Measurements from ENCODE around the gene ADGRD2. TPM values are rescaled to one million over a fixed set of nuclear protein-coding genes. Genes with fewer than 3 reads are reported as not detected.

The ADGRD2 gene
- total and polyA plus RNA-seq, 2 of the 13 experiments (the other 11 are each of a cell fraction or from before 2014, with no cell fraction given): not detected

- ATAC-seq: no peak
- CTCF ChIA-PET (ENCODE audit: low intra/inter-chr PET ratio, low total read pairs): no interaction called here
- peaks cover 40% of the 10 kb centered on the region for H3K4me1 ChIP-seq (ENCODE audit: insufficient read depth, low read length)
- FAIRE-seq: no peak
- no peak overlapping the region for H3K4me3 ChIP-seq (replicated peaks in 1 of 3; ENCODE audit: insufficient read depth in 1 of 3, low read depth in 2 of 3, low read length in 3 of 3)
- peaks cover 18% of the 10 kb centered on the region for H3K79me2 ChIP-seq (ENCODE audit: insufficient read depth, low read length)
- H4K20me1 ChIP-seq (ENCODE audit: insufficient read depth, low read length): no peaks in the 10 kb centered on the region
- H2AFZ ChIP-seq (ENCODE audit: low read length): no peak overlapping the region
- no peaks in the 10 kb centered on the region for H3K27me3 ChIP-seq (ENCODE audit: control insufficient read depth in 1 of 2, insufficient read depth in 2 of 2, low read length in 2 of 2)
- BruUV-seq (replicated peaks): no TSS peak
- 95% methylated on average over 11 of the region's 11 CpGs for WGBS (ENCODE audit: low lambda C conversion rate)
- no peak overlapping the region for H3K4me2 ChIP-seq (ENCODE audit: low read depth, low read length)
- no peak overlapping the region for H3K9ac ChIP-seq (ENCODE audit: insufficient read depth, low read depth, low read length)
- no peaks in the 10 kb centered on the region for H3K9me3 ChIP-seq (ENCODE audit: low read length)
- in situ Hi-C loops (cut with HindIII; ENCODE audit: extremely low pct_ligation_motif_present, low pct_unique_long_range_greater_than_20kb): no loop called here
- DNase-seq (ENCODE audit: low spot score): no peak
- intact Hi-C loops (cut with micrococcal nuclease; ENCODE audit: unreplicated experiment): no loop called here
- no peak overlapping the region for H3K27ac ChIP-seq (ENCODE audit: extremely low read length, insufficient read depth, low read length)
- peaks cover 10 to 15% of the 10 kb centered on the region in 2 experiments; a peak in 2 of 5 replicates for H3K36me3 ChIP-seq (replicated peaks in 1 of 2; ENCODE audit: control insufficient read depth in 1 of 2, insufficient read depth in 2 of 2, low read length in 2 of 2)
- POLR2A ChIA-PET: interaction anchor here (2.5 kb wide), 1 partner anchor 9 kb away, joined by 7 read pairs; no protein-coding TSS in a partner anchor
- no peak for TF ChIP-seq RBFOX2 (IDR thresholded peaks at IDR 0.05; ENCODE audit: low read depth, low read length)
- TF ChIP-seq REXO4 (CRISPR knock-in tag; IDR thresholded peaks at IDR 0.05; ENCODE audit: borderline replicate concordance): no peak
- TF ChIP-seq MBD4 (IDR thresholded peaks at IDR 0.05; ENCODE audit: borderline replicate concordance, low read length): no peak
- TF ChIP-seq TOPORS (CRISPR knock-in tag; IDR thresholded peaks at IDR 0.05): no peak
- no peak for TF ChIP-seq MYNN (CRISPR knock-in tag; IDR thresholded peaks at IDR 0.05; ENCODE audit: low read depth)
- TF ChIP-seq, protein P1, sequence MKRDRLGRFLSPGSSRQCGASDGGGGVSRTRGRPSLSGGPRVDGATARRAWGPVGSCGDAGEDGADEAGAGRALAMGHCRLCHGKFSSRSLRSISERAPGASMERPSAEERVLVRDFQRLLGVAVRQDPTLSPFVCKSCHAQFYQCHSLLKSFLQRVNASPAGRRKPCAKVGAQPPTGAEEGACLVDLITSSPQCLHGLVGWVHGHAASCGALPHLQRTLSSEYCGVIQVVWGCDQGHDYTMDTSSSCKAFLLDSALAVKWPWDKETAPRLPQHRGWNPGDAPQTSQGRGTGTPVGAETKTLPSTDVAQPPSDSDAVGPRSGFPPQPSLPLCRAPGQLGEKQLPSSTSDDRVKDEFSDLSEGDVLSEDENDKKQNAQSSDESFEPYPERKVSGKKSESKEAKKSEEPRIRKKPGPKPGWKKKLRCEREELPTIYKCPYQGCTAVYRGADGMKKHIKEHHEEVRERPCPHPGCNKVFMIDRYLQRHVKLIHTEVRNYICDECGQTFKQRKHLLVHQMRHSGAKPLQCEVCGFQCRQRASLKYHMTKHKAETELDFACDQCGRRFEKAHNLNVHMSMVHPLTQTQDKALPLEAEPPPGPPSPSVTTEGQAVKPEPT (CRISPR knock-in tag; IDR thresholded peaks at IDR 0.05; ENCODE audit: low read depth): no peak
- TF ChIP-seq SNRNP70 (IDR thresholded peaks at IDR 0.05; ENCODE audit: low read depth, low read length): no peak
- no peak for TF ChIP-seq KLF15 (CRISPR knock-in tag; IDR thresholded peaks at IDR 0.05; ENCODE audit: borderline replicate concordance)
- no peak for TF ChIP-seq ZNF207 (IDR thresholded peaks at IDR 0.05; ENCODE audit: borderline replicate concordance)
- TF ChIP-seq ZNF326 (CRISPR knock-in tag; IDR thresholded peaks at IDR 0.05; ENCODE audit: borderline replicate concordance): no peak
- TF ChIP-seq DNMT3B (CRISPR knock-in tag; conservative IDR thresholded peaks at IDR 0.05): no peak
- no peak for TF ChIP-seq ZBTB38 (CRISPR knock-in tag; IDR thresholded peaks at IDR 0.05)
- TF ChIP-seq, protein P2, sequence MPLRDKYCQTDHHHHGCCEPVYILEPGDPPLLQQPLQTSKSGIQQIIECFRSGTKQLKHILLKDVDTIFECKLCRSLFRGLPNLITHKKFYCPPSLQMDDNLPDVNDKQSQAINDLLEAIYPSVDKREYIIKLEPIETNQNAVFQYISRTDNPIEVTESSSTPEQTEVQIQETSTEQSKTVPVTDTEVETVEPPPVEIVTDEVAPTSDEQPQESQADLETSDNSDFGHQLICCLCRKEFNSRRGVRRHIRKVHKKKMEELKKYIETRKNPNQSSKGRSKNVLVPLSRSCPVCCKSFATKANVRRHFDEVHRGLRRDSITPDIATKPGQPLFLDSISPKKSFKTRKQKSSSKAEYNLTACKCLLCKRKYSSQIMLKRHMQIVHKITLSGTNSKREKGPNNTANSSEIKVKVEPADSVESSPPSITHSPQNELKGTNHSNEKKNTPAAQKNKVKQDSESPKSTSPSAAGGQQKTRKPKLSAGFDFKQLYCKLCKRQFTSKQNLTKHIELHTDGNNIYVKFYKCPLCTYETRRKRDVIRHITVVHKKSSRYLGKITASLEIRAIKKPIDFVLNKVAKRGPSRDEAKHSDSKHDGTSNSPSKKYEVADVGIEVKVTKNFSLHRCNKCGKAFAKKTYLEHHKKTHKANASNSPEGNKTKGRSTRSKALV (CRISPR knock-in tag; IDR thresholded peaks at IDR 0.05): no peak
- TF ChIP-seq, protein P3, sequence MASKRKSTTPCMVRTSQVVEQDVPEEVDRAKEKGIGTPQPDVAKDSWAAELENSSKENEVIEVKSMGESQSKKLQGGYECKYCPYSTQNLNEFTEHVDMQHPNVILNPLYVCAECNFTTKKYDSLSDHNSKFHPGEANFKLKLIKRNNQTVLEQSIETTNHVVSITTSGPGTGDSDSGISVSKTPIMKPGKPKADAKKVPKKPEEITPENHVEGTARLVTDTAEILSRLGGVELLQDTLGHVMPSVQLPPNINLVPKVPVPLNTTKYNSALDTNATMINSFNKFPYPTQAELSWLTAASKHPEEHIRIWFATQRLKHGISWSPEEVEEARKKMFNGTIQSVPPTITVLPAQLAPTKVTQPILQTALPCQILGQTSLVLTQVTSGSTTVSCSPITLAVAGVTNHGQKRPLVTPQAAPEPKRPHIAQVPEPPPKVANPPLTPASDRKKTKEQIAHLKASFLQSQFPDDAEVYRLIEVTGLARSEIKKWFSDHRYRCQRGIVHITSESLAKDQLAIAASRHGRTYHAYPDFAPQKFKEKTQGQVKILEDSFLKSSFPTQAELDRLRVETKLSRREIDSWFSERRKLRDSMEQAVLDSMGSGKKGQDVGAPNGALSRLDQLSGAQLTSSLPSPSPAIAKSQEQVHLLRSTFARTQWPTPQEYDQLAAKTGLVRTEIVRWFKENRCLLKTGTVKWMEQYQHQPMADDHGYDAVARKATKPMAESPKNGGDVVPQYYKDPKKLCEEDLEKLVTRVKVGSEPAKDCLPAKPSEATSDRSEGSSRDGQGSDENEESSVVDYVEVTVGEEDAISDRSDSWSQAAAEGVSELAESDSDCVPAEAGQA (IDR thresholded peaks at IDR 0.05; ENCODE audit: low read depth): no peak
- TF ChIP-seq, protein P3 (CRISPR knock-in tag; IDR thresholded peaks at IDR 0.05; ENCODE audit: borderline replicate concordance): no peak
Observed at GRCh38 chr9:124501771-124502320, 51.6 kb downstream of the ADGRD2 start.

Data from HepG2 (cell line).